RWPE1 (cell line): ENCODE results near the gene TMED8.

Experiments used
- CTCF ChIA-PET: fragments of 350-600 bp; sonication (Branson Sonifier 250); formaldehyde crosslinking; extraction: SDS; loops from one replicate; lab custom pipeline; 2021; lab: Yijun Ruan, JAX
- POLR2A ChIA-PET: fragments of 400-600 bp; formaldehyde crosslinking; extraction: SDS; loops from one replicate; lab custom pipeline; 2020; ENCODE audit warnings: antibody characterized with exemption; ENCODE audit not compliant: low non-redundant PET; lab: Yijun Ruan, JAX
- DNase-seq: peaks from one replicate; pipeline ENCODE4 v3.0.0; 2012; ENCODE audit warnings: low spot score
- H3K27ac ChIP-seq: fragments of 450-650 bp; 2 replicates; pipeline ENCODE4 v1.5.1; 2017
- TF ChIP-seq, protein P1 (sequence below): fragments of 450-650 bp; conservative IDR thresholded peaks from 2 replicates; pipeline ENCODE4 v1.5.1; 2017; ENCODE audit warnings: low read depth, mild to moderate bottlenecking

The TMED8 gene

DNA sequence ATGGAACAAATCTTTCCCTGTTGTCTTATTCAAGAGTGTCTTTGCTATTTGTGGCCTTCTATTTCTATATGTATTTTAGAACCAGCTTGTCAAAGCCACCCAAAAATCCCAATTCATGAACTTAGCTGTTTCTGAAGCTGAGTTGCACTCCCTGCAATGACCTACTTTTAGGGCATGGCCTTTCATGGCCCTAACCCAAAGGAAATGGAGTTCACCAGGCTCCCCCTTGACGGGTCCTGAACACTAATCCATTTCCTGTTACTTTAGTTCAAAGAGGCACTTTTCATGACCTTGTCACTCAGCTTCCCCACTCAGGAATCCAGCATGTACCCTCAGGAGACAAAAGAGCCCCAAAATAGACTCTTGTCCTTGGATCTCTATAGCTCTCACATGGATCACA is 7.6 kb downstream of the TMED8 start:
- ChIA-PET CTCF (interaction anchor here (0.7 kb wide), 2 partner anchors 16 to 110 kb away, joined by 3 to 6 read pairs; no protein-coding TSS in a partner anchor), POLR2A (no interaction called here)
- TF ChIP-seq, protein P1, sequence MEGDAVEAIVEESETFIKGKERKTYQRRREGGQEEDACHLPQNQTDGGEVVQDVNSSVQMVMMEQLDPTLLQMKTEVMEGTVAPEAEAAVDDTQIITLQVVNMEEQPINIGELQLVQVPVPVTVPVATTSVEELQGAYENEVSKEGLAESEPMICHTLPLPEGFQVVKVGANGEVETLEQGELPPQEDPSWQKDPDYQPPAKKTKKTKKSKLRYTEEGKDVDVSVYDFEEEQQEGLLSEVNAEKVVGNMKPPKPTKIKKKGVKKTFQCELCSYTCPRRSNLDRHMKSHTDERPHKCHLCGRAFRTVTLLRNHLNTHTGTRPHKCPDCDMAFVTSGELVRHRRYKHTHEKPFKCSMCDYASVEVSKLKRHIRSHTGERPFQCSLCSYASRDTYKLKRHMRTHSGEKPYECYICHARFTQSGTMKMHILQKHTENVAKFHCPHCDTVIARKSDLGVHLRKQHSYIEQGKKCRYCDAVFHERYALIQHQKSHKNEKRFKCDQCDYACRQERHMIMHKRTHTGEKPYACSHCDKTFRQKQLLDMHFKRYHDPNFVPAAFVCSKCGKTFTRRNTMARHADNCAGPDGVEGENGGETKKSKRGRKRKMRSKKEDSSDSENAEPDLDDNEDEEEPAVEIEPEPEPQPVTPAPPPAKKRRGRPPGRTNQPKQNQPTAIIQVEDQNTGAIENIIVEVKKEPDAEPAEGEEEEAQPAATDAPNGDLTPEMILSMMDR = no peak
- DNase-seq = no peak
- H3K27ac ChIP-seq = no peak overlapping the region

DNA sequence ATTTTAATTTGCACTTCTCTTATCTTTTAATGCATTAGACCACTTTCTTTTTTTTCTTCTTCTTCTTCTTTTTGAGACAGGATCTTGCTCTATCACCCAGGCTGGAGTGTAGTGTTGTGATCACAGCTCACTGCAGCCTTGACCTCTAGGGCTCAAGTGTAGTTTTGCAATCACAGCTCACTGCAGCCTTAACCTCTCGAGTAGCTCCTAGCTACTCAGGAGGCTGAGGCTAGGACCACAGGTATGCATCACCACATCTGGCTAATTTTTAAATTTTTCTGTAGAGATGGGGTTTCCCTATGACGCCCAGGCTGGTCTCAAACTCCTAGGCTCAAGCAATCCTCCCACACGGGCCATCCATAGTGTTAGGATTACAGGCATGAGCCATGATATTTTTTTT is 12.7 kb downstream of the TMED8 start:
- POLR2A ChIA-PET = no interaction called here
- DNase-seq = no peak
- no peak overlapping the region for H3K27ac ChIP-seq
- TF ChIP-seq, protein P1 = no peak
- CTCF ChIA-PET = interaction anchor here (0.6 kb wide), 1 partner anchor 238 kb away, joined by 6 read pairs; no protein-coding TSS in a partner anchor

DNA sequence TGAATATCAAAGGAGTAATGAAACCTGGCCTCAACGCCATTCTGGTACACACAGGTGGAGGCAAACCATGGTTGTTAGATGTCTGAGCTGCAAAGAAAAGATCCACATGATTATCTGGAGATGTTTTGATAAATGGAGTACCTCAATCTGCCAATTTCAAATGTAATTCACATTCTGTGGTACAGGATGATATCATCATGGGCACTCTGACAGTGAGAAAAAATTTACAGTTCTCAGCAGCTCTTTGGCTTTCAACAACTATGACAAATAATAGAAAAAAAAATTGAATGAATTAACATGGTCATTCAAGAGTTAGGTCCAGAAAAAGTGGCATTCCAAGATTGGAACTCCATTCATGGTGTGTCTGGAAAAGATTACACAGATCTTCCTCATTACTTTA is 17.3 kb downstream of the TMED8 start:
- ChIA-PET POLR2A (no interaction called here), CTCF (interaction anchor here (0.7 kb wide), 1 partner anchor 24 kb away, joined by 3 read pairs; no protein-coding TSS in a partner anchor)
- TF ChIP-seq, protein P1 = no peak

DNA sequence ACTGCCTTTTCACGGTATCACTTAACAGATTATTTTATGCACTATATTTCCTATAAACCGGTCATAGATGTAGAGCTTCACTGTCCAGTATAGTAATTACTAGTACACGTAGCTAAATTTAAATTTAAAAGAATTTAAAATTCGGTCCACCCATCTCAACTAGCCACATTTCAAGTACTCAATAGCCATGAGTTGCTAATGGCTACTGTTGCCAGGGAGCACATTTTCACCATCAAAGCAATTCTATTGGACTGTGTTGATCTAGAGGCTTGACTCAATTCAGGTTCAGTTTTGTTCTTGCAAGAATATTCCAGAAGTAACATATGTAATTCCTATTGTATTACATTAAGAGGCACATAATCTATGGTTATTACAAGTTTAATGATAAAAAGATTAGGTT is 20.0 kb downstream of the TMED8 start:
- ChIA-PET POLR2A (no interaction called here), CTCF (no interaction called here)
- no peak for DNase-seq
- TF ChIP-seq, protein P1 = no peak
- H3K27ac ChIP-seq = no peak overlapping the region

More for the DNA sequence above, 17.3 kb downstream of the TMED8 start:
- H3K27ac ChIP-seq = no peak overlapping the region
- DNase-seq = no peak

DNA sequence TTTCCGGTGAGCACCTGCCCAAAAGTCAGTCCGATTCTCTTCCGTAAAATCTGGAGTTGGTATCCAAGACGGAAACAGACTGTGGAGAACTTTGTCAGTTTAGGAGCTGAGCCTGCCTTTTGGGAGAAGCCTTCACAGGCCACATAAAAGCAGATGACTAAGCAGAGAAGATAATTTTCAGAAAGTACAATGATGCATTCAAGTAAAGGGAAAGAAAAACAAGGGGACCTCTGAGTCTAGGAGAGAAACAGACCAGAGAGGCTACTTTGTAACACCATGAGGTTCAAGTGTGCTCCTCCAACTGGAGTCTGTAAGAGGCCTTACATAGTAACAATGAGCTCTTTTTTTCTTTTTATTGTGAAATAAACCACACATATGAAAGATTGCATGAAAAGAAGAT is 21.1 kb downstream of the TMED8 start:
- TF ChIP-seq, protein P1 = no peak
- CTCF ChIA-PET = interaction anchor here (0.5 kb wide), 1 partner anchor 11 kb away, joined by 3 read pairs; no protein-coding TSS in a partner anchor
- no peak overlapping the region for H3K27ac ChIP-seq
- no peak for DNase-seq
- POLR2A ChIA-PET = no interaction called here

DNA sequence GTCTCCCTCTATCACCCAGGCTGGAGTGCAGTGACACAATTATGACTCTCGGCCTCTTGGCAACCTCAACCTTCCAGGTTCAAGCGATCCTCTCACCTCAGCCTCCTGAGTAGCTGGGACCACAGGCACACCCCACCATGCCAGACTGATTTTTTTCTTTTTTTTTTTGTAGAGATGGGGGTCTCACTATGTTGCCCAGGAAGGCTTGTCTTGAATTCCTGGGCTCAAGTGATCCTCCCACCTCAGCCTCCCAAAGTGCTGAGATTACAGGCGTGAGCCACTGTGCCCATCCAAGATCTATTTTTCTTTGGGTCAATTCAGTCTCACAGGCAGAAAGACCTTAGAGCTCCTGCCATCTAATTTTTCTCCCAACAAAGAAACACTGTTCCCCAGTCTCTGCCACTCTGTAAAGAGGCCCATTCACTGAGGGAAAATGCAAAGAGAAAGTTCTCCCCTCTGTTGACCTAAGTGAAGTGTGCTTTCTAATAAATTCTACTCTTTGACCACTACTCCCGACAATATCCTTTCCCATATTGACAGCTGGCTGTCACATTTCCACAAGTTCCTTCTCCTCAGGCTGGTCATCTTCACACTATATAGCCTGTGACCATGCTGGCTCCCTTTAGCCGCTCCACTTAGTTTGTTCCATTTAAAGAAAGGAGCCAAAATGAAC is 23.3 kb downstream of the TMED8 start:
- ChIA-PET POLR2A (no interaction called here), CTCF (no interaction called here)
- no peak overlapping the region for H3K27ac ChIP-seq
- DNase-seq = no peak
- TF ChIP-seq, protein P1 = no peak
